ENCODE results near the gene STIL.

- no peak for TF ChIP-seq TAF1 (IDR thresholded peaks at IDR 0.05; ENCODE audit: borderline replicate concordance, low read depth, low read length)
- no peak for TF ChIP-seq POLR2A (IDR thresholded peaks at IDR 0.05; ENCODE audit: low read depth, low read length)
These were observed 99.4 kb downstream of the STIL start for GRCh38 chr1:47214549-47214948.

All from GM12892 (cell line).